ENCODE results near the gene CEACAM19.

The CEACAM19 gene

GRCh38 chr19:44684892-44685863 lies 13.9 kb downstream of the CEACAM19 start:
- DNase-seq (ENCODE audit: low read depth), result peak; percentile 27

DNA sequence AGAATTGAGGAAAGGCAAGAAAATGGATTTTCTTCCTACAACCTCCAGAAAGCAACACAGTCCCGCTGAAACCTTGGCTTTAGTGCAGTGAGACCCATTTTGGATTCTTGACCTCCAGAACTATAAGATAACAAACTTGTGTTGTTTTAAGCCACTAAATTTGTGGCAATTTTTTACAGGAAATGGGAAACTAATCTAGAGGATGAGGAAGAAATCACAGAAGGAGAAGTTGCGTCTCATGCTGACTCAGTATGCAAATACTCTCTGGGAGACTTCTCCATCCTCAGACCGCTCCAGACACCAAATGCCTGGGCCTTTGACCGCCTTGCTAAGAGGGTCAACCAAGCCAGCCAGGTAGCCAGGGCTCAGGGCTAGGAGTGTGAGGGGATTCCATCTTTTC lies 14.6 kb downstream of the CEACAM19 start:
- TF ChIP-seq CTCF (IDR thresholded peaks at IDR 0.05; ENCODE audit: insufficient read depth, low read depth, low read length, missing control alignments), result no peak
- peak; percentile 31 for DNase-seq (ENCODE audit: low read depth)
- no peak overlapping the region for H3K4me3 ChIP-seq (ENCODE audit: low read depth, low read length)

More at GRCh38 chr19:44684892-44685863, 13.9 kb downstream of the CEACAM19 start:
- H3K4me3 ChIP-seq (ENCODE audit: low read depth, low read length), result no peak overlapping the region
- no peak for TF ChIP-seq CTCF (IDR thresholded peaks at IDR 0.05; ENCODE audit: insufficient read depth, low read depth, low read length, missing control alignments)

DNA sequence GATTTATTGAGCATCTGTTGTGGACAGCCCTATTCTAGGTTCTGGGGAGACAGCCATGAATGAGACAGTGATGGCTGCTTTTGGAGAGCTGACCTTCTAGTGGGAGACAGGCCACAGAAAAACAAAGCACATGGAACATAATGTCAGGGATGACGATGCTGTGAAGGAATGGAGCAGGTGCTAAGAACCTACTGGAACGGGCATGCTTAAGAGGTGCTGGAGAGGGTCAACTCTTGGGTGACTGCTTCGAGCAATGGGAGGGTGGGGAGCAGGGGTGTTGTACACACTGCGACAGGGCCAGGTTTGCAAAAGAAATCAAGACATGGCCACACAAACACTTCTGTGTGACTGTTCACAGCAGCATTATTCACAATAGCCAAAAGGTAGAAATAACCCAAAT lies 15.6 kb downstream of the CEACAM19 start:
- H3K4me3 ChIP-seq (ENCODE audit: low read depth, low read length), result no peak overlapping the region
- DNase-seq (ENCODE audit: low read depth), result no peak
- no peak for TF ChIP-seq CTCF (IDR thresholded peaks at IDR 0.05; ENCODE audit: insufficient read depth, low read depth, low read length, missing control alignments)

- no peak for DNase-seq (ENCODE audit: low read depth)
- TF ChIP-seq CTCF (IDR thresholded peaks at IDR 0.05; ENCODE audit: insufficient read depth, low read depth, low read length, missing control alignments), result no peak
- no peak overlapping the region for H3K4me3 ChIP-seq (ENCODE audit: low read depth, low read length)
Measured at GRCh38 chr19:44687888-44688287, 16.6 kb downstream of the CEACAM19 start.

DNA sequence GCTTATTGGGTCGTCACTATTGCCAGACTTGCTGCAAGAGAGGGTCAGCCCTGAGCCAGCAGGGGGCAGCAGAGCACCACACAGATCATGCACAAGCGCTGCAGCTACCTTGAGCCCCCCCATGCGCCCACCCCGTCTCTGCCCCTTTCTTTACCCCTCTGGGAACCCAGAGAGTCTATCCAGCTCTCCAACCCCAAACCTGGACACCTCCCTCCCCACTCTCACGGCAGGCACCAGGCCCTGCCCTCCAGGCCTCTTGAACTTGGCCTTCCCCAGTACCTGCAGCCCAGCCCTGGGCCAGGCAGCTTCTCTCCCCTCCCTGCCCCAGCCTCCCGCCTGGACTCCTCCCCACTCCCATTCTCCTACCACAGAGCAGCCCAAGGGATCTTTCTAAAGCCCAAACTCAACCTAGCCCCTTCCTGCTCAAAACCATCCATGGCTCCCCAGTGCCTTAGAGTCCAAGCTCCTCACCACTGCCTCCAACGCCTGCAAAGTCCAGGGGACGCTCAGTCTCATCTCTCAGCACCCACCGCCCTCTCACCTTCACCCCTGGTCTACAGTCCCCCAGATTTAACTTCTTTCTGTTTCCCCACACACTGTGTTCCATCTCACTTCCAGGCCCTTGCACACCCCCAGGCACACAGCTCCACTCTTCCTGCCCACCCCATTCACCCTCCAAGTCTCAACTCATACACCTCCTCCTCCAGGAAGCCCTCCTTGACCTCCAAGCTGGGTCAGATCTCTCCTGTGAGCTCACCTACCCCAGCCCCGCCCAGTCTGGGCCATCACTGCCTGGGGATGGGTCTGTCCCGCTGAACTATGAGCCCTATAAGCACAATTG lies 18.2 kb downstream of the CEACAM19 start:
- TF ChIP-seq CTCF (IDR thresholded peaks at IDR 0.05; ENCODE audit: insufficient read depth, low read depth, low read length, missing control alignments), result peak; percentile 98
- H3K4me3 ChIP-seq (ENCODE audit: low read depth, low read length), result no peak overlapping the region
- peak; percentile 90 for DNase-seq (ENCODE audit: low read depth)

- TF ChIP-seq CTCF (IDR thresholded peaks at IDR 0.05; ENCODE audit: insufficient read depth, low read depth, low read length, missing control alignments), result no peak
- no peak overlapping the region for H3K4me3 ChIP-seq (ENCODE audit: low read depth, low read length)
- no peak for DNase-seq (ENCODE audit: low read depth)
Measured at GRCh38 chr19:44690131-44690440, 18.8 kb downstream of the CEACAM19 start.

All from GM12865 (cell line).